ENCODE results near the gene CABP5.

The CABP5 gene

DNA sequence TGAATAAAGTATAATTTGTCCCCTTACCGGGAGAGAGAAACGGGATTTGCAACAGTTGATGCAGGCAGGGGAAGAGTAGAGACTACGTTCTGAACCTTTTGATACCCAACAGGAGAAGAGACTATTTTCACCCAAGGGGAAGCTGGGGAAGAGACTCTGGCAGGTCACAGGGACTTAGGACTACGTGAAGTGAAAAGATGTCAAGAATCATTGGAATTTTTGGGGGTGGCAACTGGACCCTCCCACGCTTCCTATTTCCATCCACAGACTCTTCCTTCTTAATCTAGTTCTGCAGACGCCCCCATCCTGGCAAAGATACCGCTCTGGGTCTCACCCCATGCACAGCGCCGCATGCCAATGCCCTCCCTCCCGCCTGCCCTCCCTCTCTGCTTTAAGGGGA, 13.8 kb downstream of the CABP5 start:
- DNase-seq (ENCODE audit: low read depth) = no peak

DNA sequence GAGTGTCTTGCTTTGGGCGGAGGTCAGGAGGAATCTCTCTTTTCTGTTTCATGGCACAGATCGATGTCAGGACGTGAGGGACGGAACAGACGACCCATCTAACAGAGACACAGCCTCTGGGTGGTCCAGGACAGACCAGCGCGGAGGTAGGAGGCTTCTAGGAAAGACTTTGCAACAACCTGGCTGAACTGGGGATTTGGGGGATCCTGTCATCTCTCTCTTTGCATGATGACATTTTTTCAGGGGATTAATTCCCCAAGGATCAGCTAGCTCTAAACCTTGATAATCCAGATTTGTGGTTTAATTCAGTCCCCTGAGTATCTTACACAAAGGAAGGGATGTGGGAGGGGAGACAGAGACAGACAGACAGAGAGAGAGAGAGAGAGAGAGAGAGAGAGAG, 14.4 kb downstream of the CABP5 start:
- DNase-seq (ENCODE audit: low read depth) = no peak

DNA sequence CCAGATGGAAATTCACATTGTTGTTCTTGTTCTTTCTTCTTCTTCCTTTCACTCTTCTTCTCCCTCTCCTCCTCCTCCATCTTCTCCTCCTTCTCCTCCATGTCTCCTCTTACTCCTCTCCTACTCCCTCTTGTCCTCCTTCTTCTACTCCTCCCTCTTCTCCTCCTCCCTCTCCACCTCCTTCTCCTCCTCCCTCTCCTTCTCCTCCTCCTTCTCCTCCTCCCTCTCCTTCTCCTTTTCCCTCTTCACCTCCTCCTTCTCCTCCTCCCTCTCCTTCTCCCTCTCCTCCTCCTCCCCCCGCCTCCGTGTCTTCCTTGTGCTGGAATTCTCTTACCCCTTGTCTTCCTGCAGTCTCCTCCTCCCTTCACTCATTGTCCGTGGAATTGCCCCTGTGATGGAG, 18.4 kb downstream of the CABP5 start:
- DNase-seq (ENCODE audit: low read depth) = no peak

DNA sequence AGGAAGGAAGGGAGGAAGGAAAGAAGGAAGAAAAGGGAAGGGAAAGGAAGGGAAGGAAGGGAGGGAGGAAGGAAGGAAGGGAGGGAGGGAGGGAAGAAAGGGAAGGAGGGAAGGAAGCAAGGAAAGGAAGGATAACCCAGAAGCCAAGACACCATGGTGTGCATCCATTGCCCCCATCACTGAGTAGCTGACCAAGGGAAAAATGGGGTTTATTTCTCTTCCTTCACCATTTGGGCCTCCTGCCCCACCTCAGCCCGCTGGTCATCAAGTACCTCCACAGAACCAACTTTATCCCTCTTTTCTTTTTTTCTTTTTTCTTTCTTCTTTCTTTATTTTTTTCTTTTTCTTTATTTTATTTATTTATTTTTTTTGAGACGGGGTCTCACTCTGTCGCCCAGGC, 20.4 kb downstream of the CABP5 start:
- DNase-seq (ENCODE audit: low read depth) = no peak

DNA sequence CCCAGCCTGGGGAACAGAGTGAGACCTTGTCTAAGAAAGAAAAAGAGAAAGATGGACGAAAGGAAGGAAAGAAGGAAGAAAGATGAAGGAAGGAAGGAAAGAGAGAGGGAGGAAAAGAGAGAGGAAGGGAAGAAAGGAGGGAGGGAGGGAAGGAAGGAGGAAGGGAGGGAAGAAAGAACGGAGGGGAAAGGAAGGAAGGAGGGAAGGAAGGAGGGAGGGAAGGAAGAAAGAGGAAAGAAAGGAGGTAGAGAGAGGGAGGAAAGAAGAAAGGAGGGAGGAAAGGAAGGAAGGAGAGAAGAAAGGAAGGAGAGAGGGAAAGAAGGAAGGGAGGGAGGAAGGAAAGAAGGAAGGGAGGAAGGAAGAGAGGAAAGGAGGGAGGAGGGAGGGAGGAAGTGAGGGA, 20.9 kb downstream of the CABP5 start:
- no peak for DNase-seq (ENCODE audit: low read depth)

DNA sequence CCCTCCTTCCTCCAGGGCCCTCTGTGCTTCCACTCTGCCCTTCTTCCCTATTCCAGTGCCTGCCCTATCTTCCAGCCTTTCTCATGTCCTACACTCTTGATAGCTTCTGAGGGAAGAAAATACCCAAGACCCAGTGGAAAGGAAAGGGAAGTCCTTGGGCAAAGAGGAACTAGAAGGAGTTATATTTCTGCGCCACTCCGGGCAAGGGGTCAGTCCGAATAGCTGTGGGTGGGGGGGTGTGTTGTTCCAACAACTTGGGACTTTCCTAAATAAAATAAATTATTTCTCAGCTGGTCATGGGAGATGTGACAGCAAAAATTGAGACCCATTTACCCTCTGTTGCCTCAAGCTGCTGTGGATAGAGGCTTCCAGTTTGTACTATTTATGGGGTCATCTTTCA, 23.2 kb downstream of the CABP5 start:
- no peak for DNase-seq (ENCODE audit: low read depth)

DNA sequence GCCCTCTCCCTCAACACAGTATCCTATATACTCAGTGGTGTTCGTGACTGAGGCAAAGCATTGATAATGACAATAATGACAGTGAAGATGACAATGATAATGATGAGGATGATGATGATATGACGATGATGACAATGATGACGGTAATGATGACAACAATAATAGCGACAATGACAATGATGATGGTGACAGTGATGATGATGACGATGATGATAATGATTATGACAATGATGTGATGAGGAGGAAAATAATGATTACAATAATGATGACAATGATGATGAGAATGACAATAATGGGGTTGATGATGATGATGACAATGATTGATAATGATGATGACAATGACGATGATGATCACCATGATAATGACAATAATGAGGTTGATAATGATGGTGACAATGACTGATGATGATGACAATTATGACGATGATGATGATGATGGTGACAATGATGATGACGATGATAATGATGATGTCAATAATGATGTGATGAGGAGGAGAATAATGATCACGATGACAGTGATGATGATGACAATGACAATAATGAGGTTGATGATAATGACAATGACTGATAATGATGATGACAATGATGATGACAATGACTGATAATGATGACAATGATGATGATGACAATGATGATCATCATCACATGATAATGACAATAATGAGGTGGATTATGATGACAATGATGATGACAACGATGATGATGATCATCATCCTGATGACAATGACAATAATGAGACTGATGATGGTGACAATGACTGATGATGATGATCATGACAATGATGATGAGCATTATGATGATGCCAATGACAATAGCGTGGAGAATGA, 32.7 kb downstream of the CABP5 start:
- DNase-seq (ENCODE audit: low read depth) = no peak

DNA sequence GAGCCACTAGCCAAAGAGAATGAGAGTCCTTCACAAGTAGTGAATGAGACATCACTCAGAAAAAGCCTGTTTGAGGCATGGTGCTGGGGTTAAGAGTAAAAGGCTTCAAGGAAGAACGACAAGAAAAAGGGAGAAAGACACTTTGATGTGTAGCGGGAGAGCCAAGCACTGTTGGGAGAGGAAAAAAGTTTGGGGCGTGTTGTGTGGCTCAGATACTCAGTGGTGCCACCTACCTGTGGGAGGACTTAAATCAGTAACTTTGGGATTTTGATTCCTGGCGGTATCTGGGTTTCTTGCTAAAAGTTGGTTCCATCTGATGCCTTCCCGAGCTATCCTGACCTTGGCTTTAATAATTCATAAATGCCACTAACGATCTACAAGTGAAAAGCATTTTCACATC, 37.1 kb downstream of the CABP5 start:
- DNase-seq (ENCODE audit: low read depth) = no peak

DNA sequence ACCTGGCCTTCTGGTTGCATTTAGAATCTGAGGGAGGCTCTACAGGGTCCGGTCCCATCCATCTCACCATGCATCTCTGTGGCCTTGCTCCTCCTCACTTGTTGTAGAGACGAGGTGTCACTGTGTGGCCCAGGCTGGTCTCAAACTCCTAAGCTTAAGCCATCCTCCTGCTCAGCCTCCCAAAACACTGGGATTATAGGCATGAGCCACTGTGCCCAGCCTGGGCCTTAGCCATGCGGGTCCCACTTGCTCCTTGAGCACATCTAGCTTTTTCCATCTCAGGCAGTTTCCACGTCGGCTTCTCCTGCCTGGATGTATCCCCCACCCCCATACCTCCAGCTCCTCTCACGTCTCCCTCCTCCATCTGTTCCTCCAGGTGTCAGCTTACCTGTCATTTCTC, 39.6 kb downstream of the CABP5 start:
- no peak for DNase-seq (ENCODE audit: low read depth)

DNA sequence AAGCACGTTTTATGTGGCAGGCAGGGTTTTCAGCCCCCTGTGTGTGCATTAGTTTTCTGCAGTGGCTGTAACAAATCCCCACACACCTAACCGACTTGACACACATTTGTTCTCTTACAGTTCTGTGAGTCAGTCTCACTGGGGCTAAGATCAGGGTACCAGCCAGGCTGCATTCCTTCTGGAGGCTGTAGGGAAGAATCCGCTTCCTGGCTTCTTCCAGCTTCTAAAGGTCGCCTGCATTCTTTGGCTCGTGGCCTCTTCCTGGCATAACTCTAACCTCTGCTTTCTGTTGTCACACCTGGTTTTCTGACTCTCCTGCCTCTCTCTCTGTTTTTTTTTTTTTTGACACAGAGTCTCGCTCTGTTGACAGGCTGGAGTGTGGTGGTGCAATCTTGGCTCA, 43.0 kb downstream of the CABP5 start:
- DNase-seq (ENCODE audit: low read depth) = no peak

DNA sequence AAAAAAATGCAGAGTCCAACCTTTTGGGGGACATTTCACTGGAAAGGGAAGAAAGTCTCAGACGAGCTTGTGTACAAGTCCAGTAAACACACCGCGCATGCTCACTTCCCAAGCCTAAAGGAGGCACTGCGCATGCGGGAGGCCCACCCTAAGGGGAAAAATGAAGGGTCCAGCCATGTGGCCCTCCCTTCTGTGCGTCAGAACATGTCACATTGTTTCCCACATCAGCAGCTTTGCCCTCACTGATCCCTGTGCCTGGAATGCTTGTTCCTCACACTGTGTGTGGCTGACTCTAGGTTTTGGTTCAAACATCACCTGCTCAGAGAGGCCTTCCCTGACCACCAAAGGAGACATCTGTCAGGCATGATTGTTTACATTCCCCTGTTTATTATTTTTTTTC, 45.1 kb downstream of the CABP5 start:
- no peak for DNase-seq (ENCODE audit: low read depth)

DNA sequence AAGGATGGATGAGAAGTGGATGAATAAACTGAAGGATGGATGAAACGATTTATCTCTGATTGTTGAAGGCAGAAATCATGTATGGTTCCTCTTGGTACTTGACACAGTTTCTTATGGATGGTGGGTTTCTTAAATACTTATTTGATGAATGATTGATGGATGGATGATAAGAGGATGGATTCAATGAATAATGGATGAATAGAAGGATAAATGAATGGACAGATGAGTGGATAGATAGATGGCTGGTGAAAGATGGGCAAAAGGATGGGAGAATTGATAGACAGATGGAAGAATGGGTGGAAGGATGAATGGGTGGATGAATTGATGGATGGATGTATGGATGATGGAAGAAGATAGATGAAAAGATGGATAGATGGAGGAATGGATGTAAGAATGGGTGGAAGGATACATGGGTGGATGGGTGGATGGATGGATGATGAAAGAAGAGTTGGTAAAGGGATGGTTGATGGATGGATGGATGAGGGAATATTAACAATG, 47.6 kb downstream of the CABP5 start:
- DNase-seq (ENCODE audit: low read depth) = no peak

DNA sequence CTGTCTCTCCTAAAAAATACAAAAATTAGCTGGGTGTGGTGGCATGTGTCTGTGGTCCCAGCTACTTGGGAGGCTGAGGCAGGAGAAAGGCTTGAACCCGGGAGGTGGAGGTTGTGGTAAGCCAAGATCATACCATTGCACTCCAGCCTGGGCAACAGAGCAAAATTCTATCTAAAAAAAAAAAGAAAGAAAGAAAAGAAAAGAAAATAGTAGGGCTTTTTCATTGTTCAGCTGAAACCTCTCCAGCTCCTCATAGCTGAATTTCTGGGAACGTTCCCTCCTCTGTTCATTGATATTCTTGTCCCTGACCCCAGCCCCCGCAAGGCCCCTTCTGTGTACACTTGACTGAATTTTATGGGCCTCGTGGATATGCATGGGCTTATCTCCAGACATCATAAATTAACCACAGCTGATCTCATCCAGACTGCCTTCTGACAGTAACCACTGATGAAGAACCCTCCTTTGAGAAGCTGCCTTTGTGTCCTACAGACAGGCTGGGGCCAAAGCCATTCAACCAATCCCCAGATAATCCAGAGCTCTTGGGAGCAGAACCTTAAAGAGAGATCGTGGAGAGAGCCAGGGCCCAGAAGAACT, 49.6 kb downstream of the CABP5 start, which contains the start of gene ELSPBP1:
TSS of gene ELSPBP1 (plus strand) at position 424 of the 594 bp plus-strand sequence. CDS start 14,036 bp downstream, outside the sequence.
- DNase-seq (ENCODE audit: low read depth) = no peak

DNA sequence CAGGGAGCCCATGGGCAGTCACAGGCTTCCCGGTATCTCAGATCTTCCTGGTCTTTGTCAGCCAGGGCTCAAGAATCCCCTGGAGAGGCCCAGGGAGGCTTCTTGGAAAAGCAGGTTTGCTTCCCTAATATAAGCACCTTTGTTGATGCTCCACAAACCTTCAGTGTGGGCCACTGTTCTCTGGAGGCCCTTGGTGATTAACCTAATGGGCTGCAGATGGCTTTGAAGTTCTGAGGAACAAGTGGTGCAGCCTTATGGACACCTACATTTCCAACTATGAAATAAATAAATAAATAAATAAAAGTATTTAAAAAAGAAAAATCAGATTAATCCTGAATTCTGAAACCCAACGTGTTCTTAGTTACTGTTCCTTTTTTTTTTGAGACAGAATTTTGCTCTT, 51.8 kb downstream of the CABP5 start, which contains the start of gene BSPH1:
TSS of gene BSPH1 (minus strand) at position 101 of the 400 bp plus-strand sequence. CDS start at position 12, 89 bp downstream.
- no peak for DNase-seq (ENCODE audit: low read depth)

DNA sequence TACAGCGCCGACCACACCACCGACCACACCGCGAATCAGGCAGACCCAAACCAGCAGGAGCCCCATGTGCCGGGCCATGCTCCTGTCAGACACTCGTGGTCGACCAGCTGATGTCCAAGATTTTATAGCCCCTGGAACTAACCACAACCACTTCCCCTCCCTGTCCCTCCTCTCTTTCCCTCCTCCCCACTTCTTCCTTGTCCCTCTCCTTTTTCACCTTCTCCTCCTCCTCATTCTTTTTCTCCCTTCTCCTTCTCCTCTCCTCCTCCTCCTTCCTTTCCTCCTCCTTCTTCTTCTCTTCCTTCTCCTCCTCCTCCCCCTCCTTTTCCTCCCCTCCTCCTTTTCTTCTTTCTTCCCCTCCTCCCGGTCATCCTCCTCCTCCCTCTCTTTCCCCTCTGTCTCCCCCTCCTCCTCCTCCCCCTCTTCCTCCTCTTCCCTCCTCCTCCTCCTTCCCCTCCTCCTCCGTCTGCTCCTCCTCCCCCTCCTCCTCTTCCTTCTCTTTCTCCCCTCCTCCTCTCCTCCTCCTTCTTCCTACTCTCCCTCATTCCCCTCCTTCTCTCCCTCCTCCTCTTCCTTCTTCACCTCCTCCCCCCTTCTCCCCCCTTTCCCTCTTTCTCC, 52.6 kb downstream of the CABP5 start:
- DNase-seq (ENCODE audit: low read depth) = no peak
